Testis (tissue), 3 donors: ENCODE results near the gene CIAPIN1. TPM values are rescaled to one million over a fixed set of nuclear protein-coding genes. Genes with fewer than 3 reads are reported as not detected.
A peak's percentile ranks its signal among the peaks of the same experiment; 100 is the strongest.

ENCODE experiments used
- DNase-seq: peaks from one replicate; pipeline ENCODE4 v3.0.0-alpha.2; 2019
- H3K27ac ChIP-seq, 2 donors: fragments of 200-600 bp; sonication (generic); one replicate each; pipeline ENCODE4 v1.5.1; 2019
- H3K27me3 ChIP-seq: fragments of 200-600 bp; sonication (generic); one replicate; pipeline ENCODE4 v1.5.1; 2019
- H3K36me3 ChIP-seq: fragments of 200-600 bp; sonication (generic); one replicate; pipeline ENCODE4 v1.5.1; 2017; ENCODE audit warnings: low read depth; ENCODE audit errors: missing control alignments
- H3K4me1 ChIP-seq: fragments of 200-600 bp; sonication (generic); one replicate; pipeline ENCODE4 v1.5.1; 2019
- H3K4me3 ChIP-seq, 2 donors: fragments of 200-600 bp; sonication (generic); one replicate each; pipeline ENCODE4 v1.5.1; 2017 to 2019
- H3K9me3 ChIP-seq: fragments of 200-600 bp; sonication (generic); one replicate; pipeline ENCODE4 v1.5.1; 2017
- POLR2A ChIP-seq: fragments of 450-650 bp; IDR thresholded peaks from one replicate; pipeline ENCODE4 v1.6.1; 2017; ENCODE audit warnings: antibody characterized with exemption, mild to moderate bottlenecking, moderate library complexity
- whole genome bisulfite sequencing, 2 donors: methylation state at CpG; one replicate each; pipeline ENCODE4 v1.1.5; 2018; 5-methylcytosine and 5-hydroxymethylcytosine counted together
- intact Hi-C: fragments of 100-400 bp; cut with DNase I; formaldehyde crosslinking; loops from one replicate; pipeline ENCODE4 v1.15.1; 2023; ENCODE audit warnings: low total_unique reads
- polyA plus RNA-seq: library from polyadenylated mRNA; stranded (reverse); fragments of 350-450 nt; fragmentation: Illumina TruSeq; extraction: RNeasy Lipid Tissue Mini Kit (QIAGEN cat#74804); gene quantifications from one replicate; pipeline ENCODE4 v1.2.3, GENCODE V29; 2014; ENCODE audit warnings: low read depth, low replicate concordance; ENCODE audit not compliant: insufficient read depth
- total RNA-seq, 2 donors: library from RNA; depleted of rRNA; stranded (reverse); fragments of >200 nt; gene quantifications; one replicate each; pipeline ENCODE4 v1.2.3, GENCODE V29; 2016
- TF ChIP-seq, protein P1 (sequence below), 3 experiments: fragments of 450-650 bp in 2 of 3; fragments of 200-600 bp in 1 of 3; sonication (generic) in 1 of 3; IDR thresholded peaks; one replicate each; pipeline ENCODE4 v1.5.1; 2016 to 2019; ENCODE audit warnings: antibody characterized with exemption in 3 of 3, mild to moderate bottlenecking in 2 of 3, moderate library complexity in 1 of 3

Gene CIAPIN1
- total and polyA plus RNA-seq, 3 donors from 2014 or later, result 74.9 to 205 (median 77.1) TPM

DNA sequence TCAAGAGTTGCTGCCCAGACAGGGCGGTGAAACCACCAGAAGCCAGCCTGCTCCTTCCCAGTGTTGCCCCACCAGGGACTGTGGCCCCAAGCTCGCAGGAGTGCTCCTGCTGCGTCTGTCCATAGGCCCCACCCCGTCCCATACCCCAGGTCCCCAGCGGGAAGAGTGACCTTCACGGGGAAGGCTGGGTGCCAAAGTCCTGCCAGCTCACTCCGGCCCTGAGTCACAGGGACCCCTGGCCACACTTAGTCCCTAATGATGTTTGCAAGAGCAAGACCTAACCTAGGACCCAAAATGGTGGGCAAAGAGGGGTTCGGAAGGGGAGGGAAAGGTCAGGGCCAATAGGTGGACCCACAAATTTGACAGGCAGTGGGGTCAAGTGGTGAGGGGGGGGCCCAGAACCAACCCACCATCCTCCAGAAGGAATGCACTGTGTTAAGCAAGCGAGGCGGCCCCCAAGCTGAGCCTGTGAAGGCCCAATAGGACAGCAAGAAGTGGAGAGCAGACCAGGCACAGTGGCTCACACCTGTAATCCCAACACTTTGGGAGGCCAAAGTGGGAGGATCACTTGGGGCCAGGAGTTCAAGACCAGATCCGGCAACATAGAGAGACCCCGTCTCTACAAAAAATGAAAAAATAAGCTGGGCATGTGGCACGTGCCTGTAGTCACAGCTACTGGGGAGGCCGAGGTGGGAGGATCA, 35.8 kb upstream of the CIAPIN1 start:
- Histone ChIP-seq H3K36me3 (no peaks in the 10 kb centered on the region), H3K27me3 (no peaks in the 10 kb centered on the region), H3K9me3 (no peaks in the 10 kb centered on the region), H3K27ac (no peak overlapping the region), H3K4me3 (no peak overlapping the region), H3K4me1 (peaks cover 37% of the 10 kb centered on the region)
- TF ChIP-seq, protein P1, sequence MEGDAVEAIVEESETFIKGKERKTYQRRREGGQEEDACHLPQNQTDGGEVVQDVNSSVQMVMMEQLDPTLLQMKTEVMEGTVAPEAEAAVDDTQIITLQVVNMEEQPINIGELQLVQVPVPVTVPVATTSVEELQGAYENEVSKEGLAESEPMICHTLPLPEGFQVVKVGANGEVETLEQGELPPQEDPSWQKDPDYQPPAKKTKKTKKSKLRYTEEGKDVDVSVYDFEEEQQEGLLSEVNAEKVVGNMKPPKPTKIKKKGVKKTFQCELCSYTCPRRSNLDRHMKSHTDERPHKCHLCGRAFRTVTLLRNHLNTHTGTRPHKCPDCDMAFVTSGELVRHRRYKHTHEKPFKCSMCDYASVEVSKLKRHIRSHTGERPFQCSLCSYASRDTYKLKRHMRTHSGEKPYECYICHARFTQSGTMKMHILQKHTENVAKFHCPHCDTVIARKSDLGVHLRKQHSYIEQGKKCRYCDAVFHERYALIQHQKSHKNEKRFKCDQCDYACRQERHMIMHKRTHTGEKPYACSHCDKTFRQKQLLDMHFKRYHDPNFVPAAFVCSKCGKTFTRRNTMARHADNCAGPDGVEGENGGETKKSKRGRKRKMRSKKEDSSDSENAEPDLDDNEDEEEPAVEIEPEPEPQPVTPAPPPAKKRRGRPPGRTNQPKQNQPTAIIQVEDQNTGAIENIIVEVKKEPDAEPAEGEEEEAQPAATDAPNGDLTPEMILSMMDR (IDR thresholded peaks at IDR 0.05), result no peak
- TF ChIP-seq POLR2A, result no peak
- intact Hi-C loops, result no loop called here
- no peak for DNase-seq
- 74 to 92% methylated on average over 10 to 13 of the region's 14 CpGs for WGBS, 2 donors

DNA sequence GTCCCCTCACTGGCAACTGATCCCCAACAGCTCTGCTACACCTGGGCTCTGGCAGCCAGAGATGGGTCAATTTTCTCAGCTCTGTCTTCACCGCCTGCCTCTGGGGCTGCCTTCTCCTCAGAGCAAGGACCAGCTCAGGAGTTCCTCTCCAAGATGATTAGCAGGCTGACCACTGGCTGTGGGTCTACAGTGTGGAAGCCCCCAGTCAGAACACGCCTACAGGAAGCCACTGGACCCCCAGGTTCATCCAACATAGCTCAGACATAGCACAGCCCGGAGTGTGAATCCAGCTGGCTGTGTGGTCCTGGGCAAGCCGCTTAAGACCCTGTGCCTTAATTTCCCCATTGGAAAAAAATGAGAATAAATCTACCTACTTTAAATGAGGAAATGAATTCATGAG, 34.2 kb upstream of the CIAPIN1 start:
- intact Hi-C loops, result no loop called here
- no peak for DNase-seq
- no peak for TF ChIP-seq POLR2A
- Histone ChIP-seq H3K27ac (no peak overlapping the region), H3K9me3 (no peaks in the 10 kb centered on the region), H3K27me3 (no peaks in the 10 kb centered on the region), H3K4me1 (peaks cover 34% of the 10 kb centered on the region), H3K4me3 (no peak overlapping the region), H3K36me3 (no peaks in the 10 kb centered on the region)
- 93 to 99% methylated on average over 4 of the region's 4 CpGs for WGBS, 2 donors

DNA sequence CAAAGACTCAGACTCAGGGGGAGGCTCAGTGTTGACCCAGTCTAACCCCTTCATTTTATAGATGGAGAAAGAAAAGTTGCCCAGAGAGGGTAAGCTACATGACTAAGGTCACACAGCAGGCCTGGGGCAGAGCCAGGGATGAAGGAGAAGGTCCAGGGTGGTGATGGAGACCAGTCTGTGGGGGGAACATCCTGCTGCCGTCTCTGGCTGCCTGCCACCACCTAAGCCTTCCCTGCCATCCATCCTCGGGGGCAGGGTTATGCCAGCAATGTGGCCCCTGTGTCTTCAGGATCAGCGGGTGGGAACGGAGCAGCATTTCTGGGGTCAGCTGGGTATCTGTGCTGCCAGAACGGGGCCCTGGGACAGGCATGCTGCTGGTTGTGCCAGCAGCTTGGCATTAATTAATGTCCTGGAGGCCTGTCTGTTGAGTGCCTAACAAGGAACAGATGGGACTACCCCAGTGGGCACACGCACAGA, 33.6 kb upstream of the CIAPIN1 start:
- no peaks in the 10 kb centered on the region for H3K9me3 ChIP-seq
- H3K4me1 ChIP-seq, result peaks cover 34% of the 10 kb centered on the region
- no peak for DNase-seq
- H3K27ac ChIP-seq, result no peak overlapping the region
- 80 to 83% methylated on average over 3 to 6 of the region's 6 CpGs for WGBS, 2 donors
- no peaks in the 10 kb centered on the region for H3K36me3 ChIP-seq
- no peaks in the 10 kb centered on the region for H3K27me3 ChIP-seq
- intact Hi-C loops, result no loop called here
- H3K4me3 ChIP-seq, result no peak overlapping the region
- no peak for TF ChIP-seq POLR2A
- TF ChIP-seq, protein P1 (IDR thresholded peaks at IDR 0.05), result no peak

DNA sequence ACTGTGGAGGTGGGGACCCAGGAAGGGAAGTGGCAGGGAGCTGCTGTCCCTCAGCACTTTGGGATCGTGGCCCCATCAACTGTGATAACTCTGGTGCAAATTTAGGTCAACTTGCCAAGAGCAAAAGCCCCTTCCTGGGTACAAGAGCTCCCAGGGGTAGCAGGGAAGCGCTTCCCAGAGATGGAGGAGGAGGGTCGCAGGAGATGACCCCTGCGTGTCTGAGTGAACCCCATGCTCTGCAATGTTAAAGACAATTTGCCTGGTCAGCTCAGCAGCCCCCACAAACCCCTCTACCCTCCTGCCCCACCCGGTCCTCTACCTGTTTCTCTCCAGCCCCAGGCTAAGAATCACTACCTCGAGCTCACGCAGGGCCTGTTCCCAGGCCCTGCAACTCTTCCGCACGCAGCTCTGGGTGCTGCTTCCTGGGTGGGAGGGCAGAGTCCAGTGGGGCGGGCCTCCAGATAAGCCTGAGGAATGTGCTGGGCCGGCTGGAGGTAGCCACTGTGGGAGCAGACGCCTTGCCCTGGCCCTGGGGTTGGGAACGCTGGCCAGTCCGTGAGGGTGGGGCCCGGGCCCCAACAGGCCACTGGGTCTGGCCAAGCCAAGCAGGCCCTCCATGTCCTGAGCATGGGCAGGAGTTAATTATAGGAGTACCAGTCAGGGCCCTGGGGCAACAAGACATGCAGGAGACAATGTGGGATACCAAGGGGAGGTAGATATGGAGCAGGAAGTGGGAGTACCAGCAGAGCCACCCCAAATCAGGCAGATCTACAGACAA, 33.0 kb upstream of the CIAPIN1 start:
- no peak for TF ChIP-seq POLR2A
- TF ChIP-seq, protein P1 (IDR thresholded peaks at IDR 0.05), result no peak
- Histone ChIP-seq H3K4me3 (peak overlapping the region in 1 of 2 donors; percentile 43), H3K4me1 (peaks cover 29% of the 10 kb centered on the region), H3K9me3 (no peaks in the 10 kb centered on the region), H3K27me3 (no peaks in the 10 kb centered on the region), H3K36me3 (no peaks in the 10 kb centered on the region), H3K27ac (no peak overlapping the region)
- WGBS, 2 donors, result 45 to 66% methylated on average over 2 to 15 of the region's 15 CpGs
- DNase-seq, result peak; percentile 79
- intact Hi-C loops, result no loop called here

DNA sequence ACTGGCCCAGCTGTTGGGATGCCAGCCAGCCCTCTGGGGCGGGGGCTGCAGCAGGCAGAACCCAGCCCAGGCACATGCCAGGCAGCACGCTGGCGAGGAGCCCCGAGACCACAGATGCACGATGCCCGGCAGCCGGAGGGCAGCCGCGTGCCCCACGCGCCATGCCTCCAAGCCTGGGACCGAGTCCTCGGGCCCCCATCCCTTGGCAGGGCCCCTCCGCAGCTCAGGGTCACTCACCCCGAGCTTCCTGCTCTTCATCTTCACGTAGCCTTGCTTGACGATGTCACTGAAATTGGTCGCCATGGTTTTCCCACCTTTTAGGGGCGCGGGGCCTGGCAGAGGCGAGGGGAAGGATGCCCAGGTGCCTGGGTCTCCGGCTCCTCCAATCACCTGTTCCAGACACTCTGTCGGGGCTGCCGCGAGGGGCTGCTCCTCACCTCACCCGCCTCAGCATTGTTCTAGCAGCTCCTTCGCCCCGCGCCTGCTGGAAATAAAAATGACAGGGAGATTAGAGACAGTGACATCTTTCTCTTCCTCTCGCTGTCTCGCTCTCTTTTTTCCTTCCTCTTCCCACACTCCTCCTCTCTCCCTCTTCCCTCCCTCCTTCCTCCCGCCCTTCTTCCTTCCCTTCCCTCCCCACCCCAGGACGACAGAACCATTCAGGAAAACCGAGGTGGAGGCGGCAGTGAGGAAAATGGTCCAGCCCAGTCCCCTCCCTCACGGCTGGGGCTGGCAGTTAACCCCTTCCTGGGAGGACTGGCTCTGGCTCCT, 32.2 kb upstream of the CIAPIN1 start:
- no peak for TF ChIP-seq POLR2A
- TF ChIP-seq, protein P1 (IDR thresholded peaks at IDR 0.05), result no peak
- intact Hi-C loops, result no loop called here
- no peaks in the 10 kb centered on the region for H3K36me3 ChIP-seq
- H3K9me3 ChIP-seq, result no peaks in the 10 kb centered on the region
- no peak for DNase-seq
- 28 to 45% methylated on average over 30 to 36 of the region's 36 CpGs for WGBS, 2 donors
- peak overlapping the region in 1 of 2 donors; percentile 43 for H3K4me3 ChIP-seq
- H3K4me1 ChIP-seq, result peaks cover 27% of the 10 kb centered on the region
- no peak overlapping the region for H3K27ac ChIP-seq
- H3K27me3 ChIP-seq, result no peaks in the 10 kb centered on the region
